Mammary epithelial cell (primary cell): ENCODE measurements around the gene BCKDHA.

ENCODE experiments used
- EZH2 ChIP-seq: IDR thresholded peaks from 2 replicates; pipeline ENCODE4 v1.6.1; 2012; ENCODE audit warnings: low read length, inconsistent platforms, borderline replicate concordance
- TF ChIP-seq, protein P1 (sequence below), 2 donors: IDR thresholded peaks in 1 of 2; conservative IDR thresholded peaks in 1 of 2; 2 replicates each; pipeline ENCODE4 v1.5.1; 2011 to 2012; ENCODE audit warnings: inconsistent platforms in 2 of 2, low read length in 2 of 2, mild to moderate bottlenecking in 2 of 2, control low read depth in 1 of 2, low read depth in 1 of 2; ENCODE audit not compliant: insufficient read depth in 1 of 2; ENCODE audit errors: extremely low read depth in 1 of 2

GRCh38 chr19:41425174-41426115 is 27.8 kb downstream of the BCKDHA start:
- TF ChIP-seq, protein P1, sequence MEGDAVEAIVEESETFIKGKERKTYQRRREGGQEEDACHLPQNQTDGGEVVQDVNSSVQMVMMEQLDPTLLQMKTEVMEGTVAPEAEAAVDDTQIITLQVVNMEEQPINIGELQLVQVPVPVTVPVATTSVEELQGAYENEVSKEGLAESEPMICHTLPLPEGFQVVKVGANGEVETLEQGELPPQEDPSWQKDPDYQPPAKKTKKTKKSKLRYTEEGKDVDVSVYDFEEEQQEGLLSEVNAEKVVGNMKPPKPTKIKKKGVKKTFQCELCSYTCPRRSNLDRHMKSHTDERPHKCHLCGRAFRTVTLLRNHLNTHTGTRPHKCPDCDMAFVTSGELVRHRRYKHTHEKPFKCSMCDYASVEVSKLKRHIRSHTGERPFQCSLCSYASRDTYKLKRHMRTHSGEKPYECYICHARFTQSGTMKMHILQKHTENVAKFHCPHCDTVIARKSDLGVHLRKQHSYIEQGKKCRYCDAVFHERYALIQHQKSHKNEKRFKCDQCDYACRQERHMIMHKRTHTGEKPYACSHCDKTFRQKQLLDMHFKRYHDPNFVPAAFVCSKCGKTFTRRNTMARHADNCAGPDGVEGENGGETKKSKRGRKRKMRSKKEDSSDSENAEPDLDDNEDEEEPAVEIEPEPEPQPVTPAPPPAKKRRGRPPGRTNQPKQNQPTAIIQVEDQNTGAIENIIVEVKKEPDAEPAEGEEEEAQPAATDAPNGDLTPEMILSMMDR (conservative IDR thresholded peaks at IDR 0.05 in 1 of 2, IDR thresholded peaks at IDR 0.05 in 1 of 2; ENCODE audit: extremely low read depth in 1 of 2, insufficient read depth in 1 of 2, low read depth in 1 of 2, low read length in 2 of 2), result no peak
- no peak for TF ChIP-seq EZH2
